ENCODE results near the gene NACC1. TPM values are rescaled to one million over a fixed set of nuclear protein-coding genes. Genes with fewer than 3 reads are reported as not detected.
A peak's percentile ranks its signal among the peaks of the same experiment; 100 is the strongest.

NACC1 gene
- total RNA-seq, 1 experiment from 2014 or later = 126 TPM

GRCh38 chr19:13090511-13091231 is 27.4 kb upstream of the NACC1 start:
- no peak overlapping the region for H3K4me3 ChIP-seq (ENCODE audit: low read depth, low read length, poor library complexity, severe bottlenecking)
- intact Hi-C loops (cut with micrococcal nuclease; ENCODE audit: unreplicated experiment) = loop anchor here (5.0 kb wide), 1 partner anchor 58 kb away; no protein-coding TSS in a partner anchor
- POLR2A ChIA-PET (ENCODE audit: low non-redundant PET) = no interaction called here

GRCh38 chr19:13091400-13092157 is 26.5 kb upstream of the NACC1 start:
- H3K9me3 ChIP-seq (ENCODE audit: low read depth, low read length, poor library complexity, severe bottlenecking) = no peaks in the 10 kb centered on the region
- peak; percentile 60 for DNase-seq (ENCODE audit: low spot score)
- no peak overlapping the region for H3K4me3 ChIP-seq (ENCODE audit: low read depth, low read length, poor library complexity, severe bottlenecking)
- no peaks in the 10 kb centered on the region for H3K27me3 ChIP-seq (replicated peaks; ENCODE audit: insufficient read depth, low read depth, low read length, poor library complexity)
- CTCF ChIA-PET = interaction anchor here (0.5 to 2.0 kb wide), 4 partner anchors 22 to 114 kb away, joined by 5 to 33 read pairs (median 9); no protein-coding TSS in a partner anchor
- TF ChIP-seq EZH2 (IDR thresholded peaks at IDR 0.05; ENCODE audit: borderline replicate concordance, low read depth, low read length, poor library complexity, severe bottlenecking) (no peak), CTCF (conservative IDR thresholded peaks at IDR 0.05; ENCODE audit: low read depth, low read length) (no peak)
- intact Hi-C loops (cut with micrococcal nuclease; ENCODE audit: unreplicated experiment) = loop anchor here (5.0 kb wide), 1 partner anchor 59 kb away; no protein-coding TSS in a partner anchor
- no peaks in the 10 kb centered on the region for H3K36me3 ChIP-seq (ENCODE audit: insufficient read depth, low read length, poor library complexity, severe bottlenecking)
- BruUV-seq (replicated peaks) = no TSS peak
- H3K27ac ChIP-seq (ENCODE audit: low read depth, low read length, poor library complexity, severe bottlenecking) = peak overlapping the region; percentile 41
- peaks cover 41% of the 10 kb centered on the region for H3K4me1 ChIP-seq (ENCODE audit: insufficient read depth, low read length, poor library complexity, severe bottlenecking)
- POLR2A ChIA-PET (ENCODE audit: low non-redundant PET) = interaction anchor here (0.7 kb wide), 2 partner anchors 20 to 92 kb away, joined by 5 to 12 read pairs; no protein-coding TSS in a partner anchor

More at GRCh38 chr19:13090511-13091231, 27.4 kb upstream of the NACC1 start:
- CTCF ChIA-PET = interaction anchor here (0.5 to 2.0 kb wide), 2 partner anchors 64 to 113 kb away, joined by 5 to 33 read pairs; no protein-coding TSS in a partner anchor
- DNase-seq (ENCODE audit: low spot score) = no peak
- no peaks in the 10 kb centered on the region for H3K27me3 ChIP-seq (replicated peaks; ENCODE audit: insufficient read depth, low read depth, low read length, poor library complexity)
- H3K27ac ChIP-seq (ENCODE audit: low read depth, low read length, poor library complexity, severe bottlenecking) = peak overlapping the region; percentile 41
- H3K36me3 ChIP-seq (ENCODE audit: insufficient read depth, low read length, poor library complexity, severe bottlenecking) = no peaks in the 10 kb centered on the region
- no peak for TF ChIP-seq EZH2 (IDR thresholded peaks at IDR 0.05; ENCODE audit: borderline replicate concordance, low read depth, low read length, poor library complexity, severe bottlenecking)
- TF ChIP-seq CTCF (conservative IDR thresholded peaks at IDR 0.05; ENCODE audit: low read depth, low read length) = no peak
- peaks cover 35% of the 10 kb centered on the region for H3K4me1 ChIP-seq (ENCODE audit: insufficient read depth, low read length, poor library complexity, severe bottlenecking)
- H3K9me3 ChIP-seq (ENCODE audit: low read depth, low read length, poor library complexity, severe bottlenecking) = no peaks in the 10 kb centered on the region
- no TSS peak for BruUV-seq (replicated peaks)

DNA sequence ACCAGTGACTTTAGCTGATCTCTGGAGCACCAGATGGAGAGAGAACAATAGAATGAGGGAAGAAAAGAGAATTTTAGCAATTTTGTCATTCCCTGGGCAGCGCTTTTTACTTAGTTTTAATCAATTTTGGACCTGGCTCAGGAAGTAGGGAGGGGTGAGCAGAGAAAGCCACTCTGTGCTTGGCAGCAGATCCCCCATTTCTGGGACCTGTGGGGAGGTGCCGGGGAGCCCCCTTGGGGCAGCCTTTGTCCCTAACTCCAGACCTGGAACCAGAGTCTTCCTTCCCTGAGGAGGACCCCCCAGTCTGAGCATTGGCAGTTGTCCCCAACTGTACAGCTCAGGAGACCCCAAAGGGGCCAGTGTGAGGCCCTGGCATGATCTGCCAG is 25.9 kb upstream of the NACC1 start:
- Histone ChIP-seq H3K9me3 (ENCODE audit: low read depth, low read length, poor library complexity, severe bottlenecking) (no peaks in the 10 kb centered on the region), H3K27me3 (replicated peaks; ENCODE audit: insufficient read depth, low read depth, low read length, poor library complexity) (no peaks in the 10 kb centered on the region), H3K27ac (ENCODE audit: low read depth, low read length, poor library complexity, severe bottlenecking) (peak overlapping the region; percentile 41), H3K4me3 (ENCODE audit: low read depth, low read length, poor library complexity, severe bottlenecking) (no peak overlapping the region), H3K36me3 (ENCODE audit: insufficient read depth, low read length, poor library complexity, severe bottlenecking) (no peaks in the 10 kb centered on the region), H3K4me1 (ENCODE audit: insufficient read depth, low read length, poor library complexity, severe bottlenecking) (peaks cover 41% of the 10 kb centered on the region)
- no peak for DNase-seq (ENCODE audit: low spot score)
- CTCF ChIA-PET = interaction anchor here (2.0 kb wide), 1 partner anchor 114 kb away, joined by 33 read pairs; no protein-coding TSS in a partner anchor
- BruUV-seq (replicated peaks) = no TSS peak
- POLR2A ChIA-PET (ENCODE audit: low non-redundant PET) = no interaction called here
- TF ChIP-seq EZH2 (IDR thresholded peaks at IDR 0.05; ENCODE audit: borderline replicate concordance, low read depth, low read length, poor library complexity, severe bottlenecking) = no peak
- no peak for TF ChIP-seq CTCF (conservative IDR thresholded peaks at IDR 0.05; ENCODE audit: low read depth, low read length)
- intact Hi-C loops (cut with micrococcal nuclease; ENCODE audit: unreplicated experiment) = loop anchor here (5.0 kb wide), 1 partner anchor 60 kb away; no protein-coding TSS in a partner anchor

Measured in A673 (cell line).